Muscle of leg (tissue), 11 donors: ENCODE data around the gene CTNNA1. TPM values are rescaled to one million over a fixed set of nuclear protein-coding genes. Genes with fewer than 3 reads are reported as not detected.

Source experiments
- DNase-seq: peaks from one replicate; pipeline ENCODE4 v3.0.0; 2013
- H3K27ac ChIP-seq: one replicate; pipeline ENCODE4 v1.5.1; 2013; ENCODE audit warnings: mild to moderate bottlenecking, low read length, control low read depth
- H3K27me3 ChIP-seq: one replicate; pipeline ENCODE4 v1.6.1; 2013; ENCODE audit warnings: low read length; ENCODE audit not compliant: control insufficient read depth, insufficient read depth
- H3K36me3 ChIP-seq: one replicate; pipeline ENCODE4 v1.6.1; 2013; ENCODE audit warnings: low read length; ENCODE audit not compliant: control insufficient read depth, insufficient read depth
- H3K4me1 ChIP-seq: one replicate; pipeline ENCODE4 v1.6.1; 2013; ENCODE audit warnings: low read length; ENCODE audit not compliant: control insufficient read depth, insufficient read depth
- H3K4me3 ChIP-seq: one replicate; pipeline ENCODE4 v1.5.1; 2013; ENCODE audit warnings: low read length, control low read depth
- H3K9me3 ChIP-seq: replicated peaks from 2 replicates; pipeline ENCODE4 v1.6.1; 2013; ENCODE audit warnings: low read depth, low read length; ENCODE audit not compliant: control insufficient read depth
- WGBS: methylation state at CpG from one replicate; pipeline ENCODE4 v1.1.5; 2013; ENCODE audit warnings: missing lambda C conversion rate; ENCODE audit not compliant: insufficient coverage; 5-methylcytosine and 5-hydroxymethylcytosine counted together
- polyA plus RNA-seq, 8 donors: library from polyadenylated mRNA; unstranded; fragments of 120-200 nt; gene quantifications; one replicate each; pipeline versions ENCODE4 v1.2.1 to v1.2.3, GENCODE V29; 2013; ENCODE audit warnings: inconsistent platforms in 1 of 8, low replicate concordance in 1 of 8; ENCODE audit not compliant: insufficient read length in 8 of 8, insufficient read depth in 1 of 8
- total RNA-seq: library from RNA; stranded (reverse); fragments of 120-200 nt; gene quantifications from one replicate; pipeline ENCODE4 v1.2.4, GENCODE V29; 2013

Gene CTNNA1
- total and polyA plus RNA-seq, 9 donors = 247 to 344 (median 297) TPM

DNA sequence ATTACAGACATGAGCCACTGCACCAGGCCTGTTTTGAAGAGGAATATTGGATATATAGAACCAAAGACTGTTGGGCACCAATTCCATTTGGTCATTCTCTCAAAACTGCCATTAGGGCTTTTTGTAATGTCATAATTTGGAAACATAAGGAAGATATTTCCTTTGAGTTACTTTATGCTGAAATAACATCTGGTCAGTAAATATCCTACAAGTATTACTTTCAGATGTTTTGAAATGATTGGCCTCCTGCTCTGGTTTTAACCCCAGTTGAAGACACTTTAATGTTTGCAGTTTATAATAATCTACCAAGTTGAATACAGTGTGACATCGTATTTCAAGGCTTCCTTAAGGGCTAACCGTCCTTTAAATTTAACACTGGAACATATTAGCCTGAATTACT lies 88.3 kb downstream of the CTNNA1 start:
- Histone ChIP-seq H3K4me3 (no peak overlapping the region), H3K4me1 (peaks cover 6% of the 10 kb centered on the region), H3K36me3 (no peaks in the 10 kb centered on the region), H3K9me3 (no peaks in the 10 kb centered on the region), H3K27ac (no peak overlapping the region), H3K27me3 (no peaks in the 10 kb centered on the region)
- WGBS = no CpG with 5 or more reads among the region's 2 CpGs
- peak; percentile 60 for DNase-seq

DNA sequence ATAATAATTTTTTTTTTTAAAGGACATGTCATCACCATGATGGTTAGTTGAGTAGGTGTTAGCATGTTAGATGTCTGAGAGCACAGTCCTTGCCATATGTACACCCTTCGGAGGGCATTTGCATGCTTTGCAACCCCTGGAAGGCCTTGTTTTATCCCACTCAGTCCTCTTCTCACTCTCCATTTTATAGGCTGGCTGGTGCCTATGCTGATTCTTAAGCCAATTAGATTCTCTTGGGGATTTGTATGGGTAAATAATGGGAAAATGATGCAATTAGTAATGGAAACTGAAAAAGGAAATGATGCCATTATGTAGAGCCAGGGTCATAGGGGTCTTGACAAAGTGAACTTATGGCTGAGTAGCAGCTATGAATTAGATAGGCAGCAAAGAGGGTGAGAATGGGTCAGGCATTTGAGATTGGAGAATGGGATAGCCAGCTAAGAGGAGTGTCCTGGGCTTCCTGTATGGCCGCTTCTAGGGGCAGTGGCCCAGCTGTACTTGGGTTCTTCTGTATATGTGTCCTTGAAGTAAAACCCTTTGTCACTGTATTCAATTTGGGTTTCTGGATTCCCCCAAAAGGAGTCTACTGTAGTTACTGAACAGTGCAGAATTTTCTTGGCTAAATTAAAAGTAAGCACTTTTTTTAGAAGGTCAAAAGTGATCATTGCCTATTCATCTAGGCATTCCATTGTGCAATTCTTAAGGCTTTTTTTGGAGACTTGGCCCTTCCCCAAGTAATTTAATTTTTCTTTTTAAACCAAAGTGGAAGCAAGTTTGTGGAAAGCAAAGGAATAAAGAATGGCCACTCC lies 90.3 kb downstream of the CTNNA1 start:
- no peak for DNase-seq
- Histone ChIP-seq H3K4me1 (peaks cover 6% of the 10 kb centered on the region), H3K4me3 (no peak overlapping the region), H3K27me3 (no peaks in the 10 kb centered on the region), H3K36me3 (no peaks in the 10 kb centered on the region), H3K27ac (no peak overlapping the region), H3K9me3 (no peaks in the 10 kb centered on the region)
- WGBS = 100% methylated on average over 1 of the region's 2 CpGs

DNA sequence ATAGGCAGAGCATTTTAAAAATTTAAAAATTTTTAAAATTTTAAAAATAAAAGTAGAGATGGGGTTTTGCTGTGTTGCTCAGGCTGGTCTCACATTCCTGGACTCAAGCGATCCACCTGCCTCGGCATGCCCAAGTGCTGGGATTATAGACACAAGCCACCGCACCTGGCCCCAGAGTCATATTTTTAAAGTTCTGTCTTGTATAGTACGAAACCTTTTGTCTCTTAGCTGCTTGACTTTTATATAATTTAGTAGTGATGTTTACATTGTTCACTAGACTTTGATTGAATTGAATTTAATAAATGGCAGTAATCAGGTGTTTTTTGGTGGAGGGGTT lies 90.9 kb downstream of the CTNNA1 start:
- Histone ChIP-seq H3K27ac (no peak overlapping the region), H3K27me3 (no peaks in the 10 kb centered on the region), H3K36me3 (no peaks in the 10 kb centered on the region), H3K4me1 (peaks cover 6% of the 10 kb centered on the region), H3K4me3 (no peak overlapping the region), H3K9me3 (no peaks in the 10 kb centered on the region)
- WGBS = no CpG with 5 or more reads among the region's 4 CpGs
- no peak for DNase-seq

DNA sequence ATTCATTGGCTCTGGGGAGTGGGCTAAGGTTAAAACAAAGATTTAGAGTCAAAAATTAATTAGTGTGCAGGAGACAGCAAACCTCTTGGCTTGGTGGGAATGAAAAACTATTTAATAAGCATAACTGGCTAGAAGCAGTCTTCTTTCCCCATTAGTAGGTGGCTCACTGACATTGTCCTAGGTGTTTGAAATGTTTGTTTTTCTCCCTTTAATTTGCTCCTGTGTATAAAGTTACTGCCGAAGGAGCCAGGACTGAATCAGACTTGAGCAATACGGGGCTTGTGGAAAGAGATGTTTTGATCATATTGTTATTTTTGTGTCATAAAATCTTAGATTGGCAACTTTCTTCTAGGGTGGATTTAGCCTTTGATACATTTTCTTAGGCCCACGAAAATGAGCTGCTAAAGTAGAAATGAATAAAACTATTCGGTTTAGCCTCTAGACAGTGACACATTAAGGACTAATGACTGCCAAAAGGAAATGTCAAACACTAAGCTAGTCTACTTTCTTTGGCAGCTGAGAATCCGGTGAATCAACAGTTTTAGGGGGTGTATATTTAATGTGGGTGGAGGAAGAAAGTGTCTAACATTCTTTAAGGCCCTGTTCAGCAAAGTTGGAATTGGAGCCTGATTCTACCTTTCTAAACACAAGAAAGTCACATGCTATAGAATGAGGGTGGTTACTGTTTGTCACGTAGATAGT lies 91.7 kb downstream of the CTNNA1 start:
- H3K9me3 ChIP-seq = no peaks in the 10 kb centered on the region
- peak; percentile 37 for DNase-seq
- WGBS = 60% methylated on average over 4 of the region's 6 CpGs
- H3K36me3 ChIP-seq = no peaks in the 10 kb centered on the region
- no peaks in the 10 kb centered on the region for H3K27me3 ChIP-seq
- H3K4me1 ChIP-seq = peaks cover 2% of the 10 kb centered on the region
- no peak overlapping the region for H3K27ac ChIP-seq
- H3K4me3 ChIP-seq = no peak overlapping the region

DNA sequence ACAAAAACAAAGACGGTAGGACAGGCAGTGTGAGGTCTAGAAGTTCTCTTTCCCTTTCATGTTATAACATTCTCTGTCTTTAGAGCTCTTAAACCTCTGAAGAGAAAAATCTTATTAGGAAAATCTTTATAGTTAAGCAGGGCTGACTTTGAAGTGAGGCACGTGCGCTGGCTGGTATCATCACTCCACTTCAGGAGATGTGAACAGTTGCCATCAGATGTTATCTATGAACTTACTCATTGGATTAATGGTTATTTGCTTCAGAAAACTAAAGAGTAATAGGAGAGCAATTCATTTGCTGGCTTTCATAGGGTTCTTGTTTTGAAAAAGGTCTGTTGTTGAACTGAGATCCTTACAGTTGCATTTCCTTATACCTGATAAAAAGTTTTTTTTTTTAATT lies 96.2 kb downstream of the CTNNA1 start:
- Histone ChIP-seq H3K9me3 (no peaks in the 10 kb centered on the region), H3K27ac (no peak overlapping the region), H3K27me3 (no peaks in the 10 kb centered on the region), H3K4me1 (no peaks in the 10 kb centered on the region), H3K36me3 (no peaks in the 10 kb centered on the region), H3K4me3 (no peak overlapping the region)
- WGBS = no CpG with 5 or more reads among the region's 3 CpGs
- no peak for DNase-seq

DNA sequence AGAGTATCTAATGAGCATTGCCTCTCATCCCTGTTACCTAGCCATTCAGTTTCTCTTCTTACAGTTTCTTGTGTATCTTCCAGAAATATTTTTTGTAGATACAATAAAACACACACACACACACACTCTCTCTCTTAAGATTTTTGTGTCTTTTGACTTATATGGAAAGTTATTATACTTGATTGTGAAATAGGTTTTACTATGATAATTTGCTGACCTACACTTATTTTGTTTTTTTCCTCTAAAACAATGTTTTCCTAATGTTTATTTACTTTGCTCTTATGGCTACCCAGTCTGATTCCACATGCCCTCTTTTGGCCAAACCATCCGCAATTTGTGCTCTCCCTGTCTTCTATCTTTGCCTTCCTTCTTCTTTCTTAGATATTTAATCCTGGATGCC lies 96.7 kb downstream of the CTNNA1 start:
- 80% methylated on average over 1 of the region's 1 CpG for WGBS
- Histone ChIP-seq H3K27ac (no peak overlapping the region), H3K4me1 (no peaks in the 10 kb centered on the region), H3K36me3 (no peaks in the 10 kb centered on the region), H3K9me3 (no peaks in the 10 kb centered on the region), H3K27me3 (no peaks in the 10 kb centered on the region), H3K4me3 (no peak overlapping the region)
- no peak for DNase-seq

DNA sequence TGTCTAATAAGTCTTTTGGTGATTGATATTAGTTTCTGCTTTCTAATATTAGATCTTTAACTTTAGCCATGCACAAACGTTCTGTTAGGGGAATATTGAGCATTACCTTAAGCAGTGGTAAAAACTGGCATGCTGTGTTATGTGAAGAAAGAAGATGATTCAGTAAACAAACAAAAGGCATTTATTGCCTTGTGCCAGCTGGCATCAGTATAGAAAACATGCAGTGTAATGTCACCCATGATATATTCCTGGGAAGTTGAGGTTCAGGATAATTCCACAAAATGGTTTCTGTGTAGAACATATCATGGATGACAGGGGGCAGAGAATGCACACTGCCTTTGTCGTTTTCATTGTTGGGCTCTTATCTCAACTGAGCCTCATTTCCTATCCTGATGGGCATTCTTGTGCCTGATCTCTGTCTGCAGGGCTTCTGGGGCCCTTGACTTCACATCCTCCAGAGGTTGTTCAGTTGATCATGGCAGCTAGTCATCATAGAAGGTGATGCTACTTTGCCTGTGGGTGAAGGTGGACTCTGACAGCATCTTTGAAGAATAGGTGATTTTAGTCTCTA lies 97.7 kb downstream of the CTNNA1 start:
- no peak for DNase-seq
- Histone ChIP-seq H3K36me3 (no peaks in the 10 kb centered on the region), H3K9me3 (no peaks in the 10 kb centered on the region), H3K4me3 (no peak overlapping the region), H3K27me3 (no peaks in the 10 kb centered on the region), H3K27ac (no peak overlapping the region), H3K4me1 (no peaks in the 10 kb centered on the region)
- WGBS = no CpG with 5 or more reads among the region's 2 CpGs

DNA sequence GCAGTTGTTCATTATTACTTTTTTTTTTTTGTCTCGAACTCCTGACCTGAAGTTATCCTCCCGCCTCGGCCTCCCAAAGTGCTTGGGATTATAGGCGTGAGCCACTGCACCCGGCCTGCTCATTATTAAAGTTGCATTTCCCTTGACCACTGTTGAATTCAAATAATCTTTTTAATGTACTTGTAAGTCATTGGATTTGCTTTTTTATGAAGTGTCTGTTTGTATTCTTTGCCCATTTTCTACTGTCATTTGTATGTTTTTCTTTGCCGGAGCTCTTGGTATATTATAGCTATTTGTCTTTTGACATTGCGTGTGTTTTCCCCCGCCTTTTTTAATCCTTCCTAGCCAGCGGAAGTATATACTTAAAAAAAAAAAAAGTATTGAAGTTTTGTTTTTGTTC lies 99.9 kb downstream of the CTNNA1 start:
- no peaks in the 10 kb centered on the region for H3K27me3 ChIP-seq
- H3K4me3 ChIP-seq = no peak overlapping the region
- peaks cover 1% of the 10 kb centered on the region for H3K36me3 ChIP-seq
- H3K27ac ChIP-seq = no peak overlapping the region
- WGBS = no CpG with 5 or more reads among the region's 9 CpGs
- no peak for DNase-seq
- no peaks in the 10 kb centered on the region for H3K9me3 ChIP-seq
- no peaks in the 10 kb centered on the region for H3K4me1 ChIP-seq

DNA sequence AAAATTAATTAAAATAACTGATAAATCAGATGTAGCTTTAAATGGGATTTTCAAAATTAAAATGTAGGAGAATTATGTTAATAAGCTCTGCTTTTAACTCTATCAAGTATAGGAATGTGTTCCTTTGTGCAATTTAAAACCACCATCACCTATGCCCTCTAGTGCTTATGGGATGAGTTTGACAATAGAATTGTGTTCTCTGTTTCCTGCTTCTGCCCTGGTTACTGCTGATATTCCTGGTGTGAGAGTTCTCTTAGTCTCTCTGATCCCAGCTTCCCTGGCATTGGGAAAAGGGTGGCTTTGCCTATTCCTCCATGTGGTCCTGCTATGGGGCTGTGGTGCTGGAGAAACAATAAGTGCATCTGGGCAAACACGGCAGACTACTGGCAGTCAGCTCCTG lies 113.8 kb downstream of the CTNNA1 start:
- H3K9me3 ChIP-seq = peaks cover 10% of the 10 kb centered on the region
- H3K27ac ChIP-seq = no peak overlapping the region
- no peak for DNase-seq
- H3K27me3 ChIP-seq = no peaks in the 10 kb centered on the region
- whole genome bisulfite sequencing = 82% methylated on average over 1 of the region's 1 CpG
- H3K4me1 ChIP-seq = no peaks in the 10 kb centered on the region
- H3K4me3 ChIP-seq = no peak overlapping the region
- H3K36me3 ChIP-seq = peaks cover 9% of the 10 kb centered on the region

DNA sequence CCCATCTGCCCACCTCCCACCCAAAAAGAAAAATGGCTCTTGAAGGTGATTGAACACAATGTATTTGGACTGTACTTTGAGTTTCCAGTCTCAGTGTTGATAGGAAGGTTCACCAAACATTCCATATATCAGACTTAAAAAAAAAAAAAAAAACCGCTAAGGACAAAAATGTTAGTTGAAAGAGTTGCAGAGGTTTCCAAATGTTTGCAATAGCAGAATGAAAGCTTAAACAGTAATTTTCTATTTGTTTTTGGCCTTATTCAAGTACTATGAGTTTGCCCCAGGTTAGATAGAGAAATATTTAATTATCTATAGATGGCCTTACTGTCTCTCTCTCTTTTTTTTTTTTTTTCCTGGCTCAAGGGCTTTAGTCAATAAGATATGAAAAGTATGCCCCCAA lies 115.8 kb downstream of the CTNNA1 start:
- Histone ChIP-seq H3K9me3 (no peaks in the 10 kb centered on the region), H3K4me1 (peaks cover 11% of the 10 kb centered on the region)
- no CpG with 5 or more reads among the region's 1 CpG for WGBS

More for the DNA sequence above, 115.8 kb downstream of the CTNNA1 start:
- no peak overlapping the region for H3K4me3 ChIP-seq
- DNase-seq = no peak
- no peak overlapping the region for H3K27ac ChIP-seq
- no peaks in the 10 kb centered on the region for H3K27me3 ChIP-seq
- no peaks in the 10 kb centered on the region for H3K36me3 ChIP-seq
